GM19372 (cell line): ENCODE results near the gene SLC7A5.
"Not testable (repeated sequence)": the region's sequence is repeated elsewhere in the genome, so short reads cannot be mapped to it uniquely, and the experiment has no call there.

Experiments
- ATAC-seq: cut with Tn5 transposase; IDR thresholded peaks from one replicate; pipeline ENCODE4 v1.9.1; 2021; ENCODE audit warnings: mild to moderate bottlenecking, low read depth, moderate library complexity; ENCODE audit not compliant: unreplicated experiment

SLC7A5 gene

GRCh38 chr16:87862597-87863326 is 6.5 kb downstream of the SLC7A5 start:
- not testable (repeated sequence) for ATAC-seq

- ATAC-seq: not testable (repeated sequence)
These were observed 7.8 kb downstream of the SLC7A5 start for GRCh38 chr16:87861300-87862099.

GRCh38 chr16:87860553-87861299 is 8.6 kb downstream of the SLC7A5 start:
- no peak for ATAC-seq

GRCh38 chr16:87858151-87858993 is 10.9 kb downstream of the SLC7A5 start:
- ATAC-seq: not testable (repeated sequence)

GRCh38 chr16:87856791-87857228 is 12.5 kb downstream of the SLC7A5 start:
- ATAC-seq: no peak

- no peak for ATAC-seq
These were observed 13.2 kb downstream of the SLC7A5 start for GRCh38 chr16:87855852-87856715.

GRCh38 chr16:87854907-87855683 is 14.2 kb downstream of the SLC7A5 start:
- no peak for ATAC-seq

- ATAC-seq: no peak
These were observed 15.0 kb downstream of the SLC7A5 start for GRCh38 chr16:87854053-87854906.

- no peak for ATAC-seq
These were observed 15.8 kb downstream of the SLC7A5 start for GRCh38 chr16:87853411-87854052.

GRCh38 chr16:87851601-87852000 is 17.7 kb downstream of the SLC7A5 start:
- no peak for ATAC-seq

GRCh38 chr16:87851141-87851587 is 18.1 kb downstream of the SLC7A5 start:
- ATAC-seq: no peak

- ATAC-seq: no peak
These were observed 19.0 kb downstream of the SLC7A5 start for GRCh38 chr16:87850009-87851006.

GRCh38 chr16:87849419-87850008 is 19.8 kb downstream of the SLC7A5 start:
- ATAC-seq: no peak

GRCh38 chr16:87848676-87849345 is 20.5 kb downstream of the SLC7A5 start:
- ATAC-seq: no peak
